Left renal cortex interstitium (tissue), 4 donors: ENCODE measurements around the gene ELP4. TPM values are rescaled to one million over a fixed set of nuclear protein-coding genes. Genes with fewer than 3 reads are reported as not detected.

Source experiments
- DNase-seq, 4 donors: peaks; one replicate each; pipeline ENCODE4 v3.0.0-alpha.2; 2013; ENCODE audit warnings: low read depth in 4 of 4, low spot score in 2 of 4, missing footprints in 1 of 4
- polyA plus RNA-seq, 4 donors: library from polyadenylated mRNA; unstranded; fragments of 120-200 nt; gene quantifications; one replicate each; pipeline ENCODE4 v1.2.1, GENCODE V29; 2013; ENCODE audit not compliant: insufficient read length in 4 of 4

Gene ELP4
- polyA plus RNA-seq, 4 donors: 22.9 to 29.2 (median 25.5) TPM

GRCh38 chr11:31767685-31768084, 258.1 kb downstream of the ELP4 start:
- no peak for DNase-seq

GRCh38 chr11:31768749-31769640, 259.4 kb downstream of the ELP4 start:
- DNase-seq: no peak

GRCh38 chr11:31770011-31770700, 260.6 kb downstream of the ELP4 start:
- DNase-seq: no peak

GRCh38 chr11:31772412-31772811, 262.8 kb downstream of the ELP4 start:
- DNase-seq: no peak

- no peak for DNase-seq
Measured at GRCh38 chr11:31779374-31779791, 269.8 kb downstream of the ELP4 start.

- no peak for DNase-seq
Measured at GRCh38 chr11:31780078-31780477, 270.5 kb downstream of the ELP4 start.

GRCh38 chr11:31780480-31780971, 271.0 kb downstream of the ELP4 start:
- DNase-seq: no peak

- DNase-seq: no peak
Measured at GRCh38 chr11:31782257-31782656, 272.7 kb downstream of the ELP4 start.

- no peak for DNase-seq
Measured at GRCh38 chr11:31783252-31783651, 273.7 kb downstream of the ELP4 start.

- no peak for DNase-seq
Measured at GRCh38 chr11:31784611-31785010, 275.0 kb downstream of the ELP4 start.

- no peak for DNase-seq
Measured at GRCh38 chr11:31786996-31787685, 277.6 kb downstream of the ELP4 start.

- no peak for DNase-seq
Measured at GRCh38 chr11:31788085-31788484, 278.5 kb downstream of the ELP4 start.

GRCh38 chr11:31790649-31791048, 281.1 kb downstream of the ELP4 start:
- no peak for DNase-seq

GRCh38 chr11:31792036-31792435, 282.5 kb downstream of the ELP4 start:
- no peak for DNase-seq

GRCh38 chr11:31792456-31792855, 282.9 kb downstream of the ELP4 start:
- DNase-seq: no peak

- DNase-seq: no peak
Measured at GRCh38 chr11:31793264-31793663, 283.7 kb downstream of the ELP4 start.

- DNase-seq: no peak
Measured at GRCh38 chr11:31794548-31794947, 285.0 kb downstream of the ELP4 start.

GRCh38 chr11:31795706-31796498, 286.3 kb downstream of the ELP4 start:
- no peak for DNase-seq

GRCh38 chr11:31796499-31797189, 287.1 kb downstream of the ELP4 start:
- no peak for DNase-seq
